H1 (cell line): ENCODE results near the gene CORO2B. TPM values are rescaled to one million over a fixed set of nuclear protein-coding genes. Genes with fewer than 3 reads are reported as not detected.

Experiments used
- CTCF ChIA-PET: fragments of 300-600 bp; sonication (Branson Sonifier 250); formaldehyde crosslinking; loops from one replicate; lab custom pipeline; 2021; ENCODE audit not compliant: partially characterized antibody; lab: Charles Lee
- POLR2A ChIA-PET: fragments of 300-600 bp; sonication (Branson Sonifier 250); formaldehyde crosslinking; loops from one replicate; lab custom pipeline; 2021; ENCODE audit warnings: inconsistent platforms; ENCODE audit not compliant: partially characterized antibody; lab: Charles Lee
- DNase-seq, 2 experiments: peaks; one replicate each; pipeline versions ENCODE4 v3.0.0 to v3.0.0-alpha.2; 2010 to 2022; ENCODE audit warnings: low spot score in 2 of 2, low read depth in 1 of 2, mixed read lengths in 1 of 2
- FAIRE-seq: peaks from 2 replicates; lab custom pipeline; 2011; peaks lifted over from hg19 to GRCh38; lab: Jason Lieb, UNC
- H2AFZ ChIP-seq: 2 replicates; pipeline ENCODE4 v1.8.1; 2012; ENCODE audit warnings: low read length, inconsistent platforms
- H2AK5ac ChIP-seq: 2 replicates; pipeline ENCODE4 v1.6.1; 2013; ENCODE audit warnings: low read depth, low read length
- H2BK120ac ChIP-seq: replicated peaks from 2 replicates; pipeline ENCODE3; 2013; ENCODE audit warnings: low read depth, low read length, inconsistent platforms
- H2BK12ac ChIP-seq: 2 replicates; pipeline ENCODE4 v1.6.1; 2013; ENCODE audit warnings: low read depth, low read length
- H2BK15ac ChIP-seq: 2 replicates; pipeline ENCODE4 v1.6.1; 2013; ENCODE audit warnings: low read length
- H2BK20ac ChIP-seq: 2 replicates; pipeline ENCODE4 v1.6.1; 2013; ENCODE audit warnings: low read length
- H2BK5ac ChIP-seq: 2 replicates; pipeline ENCODE4 v1.6.1; 2013; ENCODE audit warnings: low read depth, low read length
- H3K14ac ChIP-seq: 2 replicates; pipeline ENCODE4 v1.6.1; 2013; ENCODE audit warnings: inconsistent platforms; ENCODE audit not compliant: insufficient read length
- H3K18ac ChIP-seq: 2 replicates; pipeline ENCODE4 v1.6.1; 2013; ENCODE audit warnings: low read length; ENCODE audit errors: extremely low read depth
- H3K23ac ChIP-seq: 2 replicates; pipeline ENCODE4 v1.6.1; 2013; ENCODE audit warnings: inconsistent platforms; ENCODE audit not compliant: insufficient read length
- H3K23me2 ChIP-seq: 2 replicates; pipeline ENCODE4 v1.6.1; 2013; ENCODE audit warnings: low read depth, low read length
- H3K27ac ChIP-seq: 2 replicates; pipeline ENCODE4 v1.6.1; 2011; ENCODE audit warnings: low read depth, low read length, inconsistent platforms
- H3K27me3 ChIP-seq, 4 experiments: replicated peaks in 1 of 4; 1 replicate in 1 of 4; 2 replicates in 3 of 4; pipeline versions ENCODE4 v1.6.1 to v1.8.1; 2011 to 2013; ENCODE audit warnings: low read length in 3 of 4, mild to moderate bottlenecking in 3 of 4, inconsistent platforms in 2 of 4, mixed read lengths in 2 of 4, moderate library complexity in 1 of 4; ENCODE audit not compliant: control insufficient read depth in 3 of 4, insufficient read depth in 3 of 4; ENCODE audit errors: extremely low read depth in 1 of 4
- H3K36me3 ChIP-seq, 4 experiments: 2 replicates each; pipeline versions ENCODE4 v1.6.1 to v1.8.1; 2011 to 2013; ENCODE audit warnings: mild to moderate bottlenecking in 4 of 4, low read length in 3 of 4, moderate library complexity in 2 of 4, control low read depth in 1 of 4, inconsistent platforms in 1 of 4; ENCODE audit not compliant: insufficient read depth in 4 of 4, control insufficient read depth in 2 of 4
- H3K4ac ChIP-seq: replicated peaks from 2 replicates; pipeline ENCODE3; 2013; ENCODE audit warnings: low read length, low read depth, mixed read lengths, inconsistent platforms; ENCODE audit not compliant: insufficient read length
- H3K4me1 ChIP-seq, 4 experiments: replicated peaks in 1 of 4; 1 replicate in 1 of 4; 2 replicates in 3 of 4; pipeline versions ENCODE4 v1.6.1 to v1.8.1; 2011 to 2013; ENCODE audit warnings: low read length in 3 of 4, inconsistent platforms in 2 of 4, mixed read lengths in 1 of 4; ENCODE audit not compliant: insufficient read depth in 4 of 4, control insufficient read depth in 3 of 4
- H3K4me2 ChIP-seq, 2 experiments: 2 replicates each; pipeline versions ENCODE4 v1.6.1 to v1.8.1; 2011 to 2013; ENCODE audit warnings: low read depth in 2 of 2, low read length in 2 of 2, control low read depth in 1 of 2, inconsistent platforms in 1 of 2, mild to moderate bottlenecking in 1 of 2; ENCODE audit not compliant: insufficient read depth in 1 of 2
- H3K4me3 ChIP-seq, 4 experiments: fragments of 200-600, 300-600 bp in 1 of 4; sonication (generic), shearing (Covaris generic), sonication (Bioruptor Twin) in 1 of 4; 2 replicates each; pipeline versions ENCODE4 v1.5.1 to v1.8.1; 2011 to 2016; ENCODE audit warnings: low read length in 4 of 4, low read depth in 3 of 4, control low read depth in 2 of 4, inconsistent platforms in 2 of 4, mild to moderate bottlenecking in 2 of 4, mixed read lengths in 1 of 4, moderate library complexity in 1 of 4; ENCODE audit not compliant: insufficient read depth in 2 of 4; ENCODE audit errors: extremely low read depth in 1 of 4
- H3K56ac ChIP-seq: replicated peaks from 2 replicates; pipeline ENCODE3; 2013; ENCODE audit warnings: low read depth, mild to moderate bottlenecking, mixed read lengths, low read length, inconsistent platforms; ENCODE audit not compliant: insufficient read length
- H3K79me1 ChIP-seq: 2 replicates; pipeline ENCODE4 v1.6.1; 2013; ENCODE audit warnings: low read depth, low read length, control low read depth
- H3K79me2 ChIP-seq, 2 experiments: 2 replicates each; pipeline versions ENCODE4 v1.6.1 to v1.8.1; 2012 to 2013; ENCODE audit warnings: low read length in 2 of 2, mild to moderate bottlenecking in 2 of 2, inconsistent platforms in 1 of 2; ENCODE audit not compliant: insufficient read depth in 2 of 2, control insufficient read depth in 1 of 2
- H3K9ac ChIP-seq, 4 experiments: replicated peaks in 1 of 4; 1 replicate in 1 of 4; 2 replicates in 3 of 4; pipeline versions ENCODE4 v1.6.1 to v1.8.1; 2011 to 2013; ENCODE audit warnings: low read depth in 3 of 4, low read length in 3 of 4, control low read depth in 2 of 4, mild to moderate bottlenecking in 2 of 4, moderate library complexity in 2 of 4, inconsistent platforms in 1 of 4; ENCODE audit errors: extremely low read depth in 1 of 4
- H3K9me3 ChIP-seq, 2 experiments: 2 replicates each; pipeline versions ENCODE4 v1.6.1 to v1.8.1; 2012 to 2013; ENCODE audit warnings: mild to moderate bottlenecking in 2 of 2, moderate library complexity in 2 of 2, control low read depth in 1 of 2, inconsistent platforms in 1 of 2, low read depth in 1 of 2, low read length in 1 of 2, mixed read lengths in 1 of 2; ENCODE audit not compliant: insufficient read depth in 2 of 2
- H4K20me1 ChIP-seq, 2 experiments: replicated peaks in 1 of 2; 2 replicates each; pipeline versions ENCODE3 to v1.8.1; 2011 to 2013; ENCODE audit warnings: inconsistent platforms in 2 of 2, low read length in 2 of 2, mild to moderate bottlenecking in 1 of 2; ENCODE audit not compliant: insufficient read depth in 2 of 2, control insufficient read depth in 1 of 2
- H4K5ac ChIP-seq: 2 replicates; pipeline ENCODE4 v1.6.1; 2013; ENCODE audit warnings: low read length, low read depth, mixed read lengths, inconsistent platforms; ENCODE audit not compliant: insufficient read length
- H4K8ac ChIP-seq: 2 replicates; pipeline ENCODE4 v1.8.0; 2013; ENCODE audit warnings: mild to moderate bottlenecking, moderate library complexity, low read length, inconsistent platforms; ENCODE audit not compliant: insufficient read depth; ENCODE audit errors: extremely low read depth
- H4K91ac ChIP-seq: replicated peaks from 2 replicates; pipeline ENCODE3; 2013; ENCODE audit warnings: low read length, mixed read lengths, inconsistent platforms; ENCODE audit not compliant: insufficient read length
- ATF3 ChIP-seq: IDR thresholded peaks from 2 replicates; pipeline ENCODE4 v1.6.1; 2011; ENCODE audit warnings: low read depth, mild to moderate bottlenecking, low read length; ENCODE audit not compliant: insufficient read depth
- CTBP2 ChIP-seq: IDR thresholded peaks from 2 replicates; pipeline ENCODE4 v1.7.0; 2011; ENCODE audit warnings: borderline replicate concordance, mild to moderate bottlenecking, moderate library complexity, mixed read lengths, low read length; ENCODE audit not compliant: insufficient read depth, insufficient read length
- EZH2 ChIP-seq: fragments of 200-600 bp; sonication (generic); IDR thresholded peaks from 2 replicates; pipeline ENCODE4 v1.7.1; 2012; ENCODE audit warnings: low read depth, mild to moderate bottlenecking, moderate library complexity, low read length, inconsistent platforms; ENCODE audit not compliant: severe bottlenecking
- FOSL1 ChIP-seq: IDR thresholded peaks from 2 replicates; pipeline ENCODE4 v1.6.1; 2011; ENCODE audit warnings: mild to moderate bottlenecking, low read depth, low read length, moderate library complexity; ENCODE audit not compliant: insufficient read depth
- HDAC6 ChIP-seq: IDR thresholded peaks from one replicate; pipeline ENCODE4 v1.7.1; 2012; ENCODE audit warnings: low read depth, mild to moderate bottlenecking, inconsistent platforms, low read length, moderate library complexity
- JUND ChIP-seq: IDR thresholded peaks from 2 replicates; pipeline ENCODE4 v1.6.1; 2011; ENCODE audit warnings: mild to moderate bottlenecking, improper control_type of control experiment, low read length
- NRF1 ChIP-seq: IDR thresholded peaks from 2 replicates; pipeline ENCODE4 v1.6.1; 2011; ENCODE audit warnings: mild to moderate bottlenecking, low read depth, low read length, improper control_type of control experiment
- RBBP5 ChIP-seq: IDR thresholded peaks from 2 replicates; pipeline ENCODE4 v1.7.1; 2012; ENCODE audit warnings: low read depth, mild to moderate bottlenecking, inconsistent platforms, low read length, moderate library complexity, borderline replicate concordance
- RNF2 ChIP-seq: fragments of 200-900, 300-1000 bp; sonication (generic); IDR thresholded peaks from 2 replicates; pipeline ENCODE4 v1.7.1; 2016; ENCODE audit warnings: borderline replicate concordance, low read depth, mild to moderate bottlenecking, antibody characterized with exemption, low read length; ENCODE audit not compliant: poor library complexity, severe bottlenecking; ENCODE audit errors: missing control alignments
- SIRT6 ChIP-seq: IDR thresholded peaks from one replicate; pipeline ENCODE4 v1.7.1; 2012; ENCODE audit warnings: low read length, inconsistent platforms
- SP4 ChIP-seq: IDR thresholded peaks from 2 replicates; pipeline ENCODE4 v1.6.1; 2012; ENCODE audit warnings: low read length, inconsistent platforms
- TBP ChIP-seq: IDR thresholded peaks from 2 replicates; pipeline ENCODE4 v1.6.1; 2011; ENCODE audit warnings: low read depth, low read length, improper control_type of control experiment
- YY1 ChIP-seq: IDR thresholded peaks from 2 replicates; pipeline ENCODE4 v1.6.1; 2011; ENCODE audit warnings: low read depth, mild to moderate bottlenecking, low read length
- polyA plus RNA-seq, 7 experiments: library from polyadenylated mRNA; depleted of rRNA in 3 of 7; stranded (reverse) in 5 of 7; unstranded in 2 of 7; fragments of >200 nt in 5 of 7; fragments of 200-250 nt in 2 of 7; gene quantifications; 1 replicate in 5 of 7; 2 replicates in 1 of 7; 4 replicates in 1 of 7; pipeline versions ENCODE4 v1.2.1 to v1.2.3, GENCODE V29; 2011 to 2013; ENCODE audit warnings: missing spikeins in 2 of 7, mixed read lengths in 2 of 7
- total RNA-seq: library from RNA; stranded (reverse); fragmentation: NEBNext Ultra II Directional; extraction: Animal tissue kit (Norgen Biotek cat#: 25700); gene quantifications from 2 replicates; pipeline ENCODE4 v1.2.1, GENCODE V29; 2021
- TF ChIP-seq, protein P1 (sequence below): IDR thresholded peaks from 2 replicates; pipeline ENCODE4 v1.6.1; 2012; ENCODE audit warnings: inconsistent platforms

Gene CORO2B
- total and polyA plus RNA-seq, 2 of the 8 experiments (the other 6 are each of a cell fraction or from before 2014, with no cell fraction given) = 3.4 to 6.7 TPM

DNA sequence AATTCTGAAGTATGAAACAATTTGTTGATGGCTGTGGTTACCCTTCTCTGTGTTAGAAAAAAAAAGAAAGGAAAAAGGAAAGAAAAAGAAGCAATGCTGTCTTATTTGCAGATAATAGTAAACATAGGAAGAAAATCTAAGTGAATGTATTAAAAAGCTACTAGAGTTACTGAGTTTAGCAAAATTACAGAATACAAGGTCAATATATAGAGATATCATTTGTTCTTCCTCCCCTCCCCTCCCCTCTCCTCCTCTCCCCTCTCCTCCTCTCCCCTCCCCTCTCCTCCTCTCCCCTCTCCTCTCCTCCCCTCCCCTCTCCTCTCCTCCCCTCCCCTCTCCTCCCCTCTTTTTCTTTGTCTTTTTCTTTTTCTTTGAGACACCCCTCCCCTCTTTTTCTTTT, 172.8 kb downstream of the CORO2B start:
- H4K5ac ChIP-seq = no peak overlapping the region
- no peak overlapping the region for H3K9ac ChIP-seq
- no peak overlapping the region for H4K8ac ChIP-seq
- FAIRE-seq (no peak), DNase-seq (no peak)
- no peak overlapping the region for H3K56ac ChIP-seq
- H2AK5ac ChIP-seq = no peak overlapping the region
- no peak overlapping the region for H3K23ac ChIP-seq
- no peak overlapping the region for H4K91ac ChIP-seq
- no peak overlapping the region for H2AFZ ChIP-seq
- H3K4ac ChIP-seq = no peak overlapping the region
- H3K9me3 ChIP-seq = no peaks in the 10 kb centered on the region
- H3K4me2 ChIP-seq = no peak overlapping the region
- no peak overlapping the region for H2BK12ac ChIP-seq
- no peak overlapping the region for H2BK15ac ChIP-seq
- H3K27ac ChIP-seq = no peak overlapping the region
- no peaks in the 10 kb centered on the region for H3K27me3 ChIP-seq
- H2BK20ac ChIP-seq = no peak overlapping the region
- ChIA-PET CTCF (no interaction called here), POLR2A (interaction anchor here (0.7 to 0.9 kb wide), 2 partner anchors 37 to 40 kb away, joined by 3 read pairs; no protein-coding TSS in a partner anchor)
- H3K79me2 ChIP-seq = no peaks in the 10 kb centered on the region
- H3K14ac ChIP-seq = no peak overlapping the region
- no peak overlapping the region for H2BK5ac ChIP-seq
- H3K23me2 ChIP-seq = no peaks in the 10 kb centered on the region
- H3K18ac ChIP-seq = no peak overlapping the region
- H3K4me1 ChIP-seq = no peaks in the 10 kb centered on the region
- H3K79me1 ChIP-seq = no peaks in the 10 kb centered on the region
- no peaks in the 10 kb centered on the region for H4K20me1 ChIP-seq
- H3K4me3 ChIP-seq = no peak overlapping the region
- no peaks in the 10 kb centered on the region for H3K36me3 ChIP-seq
- no peak overlapping the region for H2BK120ac ChIP-seq
- TF ChIP-seq SIRT6 = no peak
- no peak for TF ChIP-seq ATF3
- TF ChIP-seq RNF2 = no peak
- no peak for TF ChIP-seq RBBP5
- no peak for TF ChIP-seq YY1
- no peak for TF ChIP-seq JUND
- no peak for TF ChIP-seq NRF1
- TF ChIP-seq FOSL1 = no peak
- TF ChIP-seq CTBP2 = no peak
- no peak for TF ChIP-seq EZH2
- TF ChIP-seq SP4 = no peak
- TF ChIP-seq HDAC6 = no peak
- TF ChIP-seq, protein P1, sequence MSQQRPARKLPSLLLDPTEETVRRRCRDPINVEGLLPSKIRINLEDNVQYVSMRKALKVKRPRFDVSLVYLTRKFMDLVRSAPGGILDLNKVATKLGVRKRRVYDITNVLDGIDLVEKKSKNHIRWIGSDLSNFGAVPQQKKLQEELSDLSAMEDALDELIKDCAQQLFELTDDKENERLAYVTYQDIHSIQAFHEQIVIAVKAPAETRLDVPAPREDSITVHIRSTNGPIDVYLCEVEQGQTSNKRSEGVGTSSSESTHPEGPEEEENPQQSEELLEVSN = no peak
- no peak for TF ChIP-seq TBP
